Sigmoid colon (tissue), 7 donors: Measurements from ENCODE around the gene GREB1L. TPM values are rescaled to one million over a fixed set of nuclear protein-coding genes. Genes with fewer than 3 reads are reported as not detected.

Source experiments
- DNase-seq: peaks from one replicate; pipeline ENCODE4 v3.0.0-alpha.2; 2019
- H3K27ac ChIP-seq, 4 donors: fragments of 200-600 bp; sonication (generic); one replicate each; pipeline ENCODE4 v1.5.1; 2016 to 2019; ENCODE audit warnings: mild to moderate bottlenecking in 1 of 4
- H3K27me3 ChIP-seq, 3 donors: fragments of 200-600 bp; sonication (generic); one replicate each; pipeline ENCODE4 v1.5.1; 2019; ENCODE audit warnings: mild to moderate bottlenecking in 1 of 3
- H3K36me3 ChIP-seq, 4 donors: fragments of 200-600 bp; sonication (generic); one replicate each; pipeline ENCODE4 v1.5.1; 2016 to 2019
- H3K4me1 ChIP-seq, 4 donors: fragments of 200-600 bp; sonication (generic); one replicate each; pipeline ENCODE4 v1.5.1; 2017 to 2019
- H3K4me3 ChIP-seq, 4 donors: fragments of 200-600 bp; sonication (generic); one replicate each; pipeline ENCODE4 v1.5.1; 2017 to 2019; ENCODE audit warnings: mild to moderate bottlenecking in 2 of 4, moderate library complexity in 1 of 4
- H3K9me3 ChIP-seq, 4 donors: fragments of 200-600 bp in 3 of 4; sonication (generic) in 3 of 4; one replicate each; pipeline versions ENCODE4 v1.5.1 to v1.6.1; 2013 to 2019
- CTCF ChIP-seq, 4 experiments: fragments of 450-650 bp in 3 of 4; fragments of 200-600 bp in 1 of 4; IDR thresholded peaks; one replicate each; pipeline ENCODE4 v1.5.1; 2016 to 2019; ENCODE audit warnings: antibody characterized with exemption in 4 of 4, mild to moderate bottlenecking in 3 of 4, moderate library complexity in 2 of 4
- EP300 ChIP-seq, 4 donors: sonication (generic); formaldehyde crosslinking; IDR thresholded peaks; one replicate each; pipeline ENCODE4 v1.6.1; 2017; ENCODE audit warnings: antibody characterized with exemption in 4 of 4
- POLR2A ChIP-seq, 2 donors: fragments of 450-650 bp; IDR thresholded peaks; one replicate each; pipeline ENCODE4 v1.6.1; 2016; ENCODE audit warnings: antibody characterized with exemption in 2 of 2, mild to moderate bottlenecking in 2 of 2, moderate library complexity in 2 of 2
- POLR2AphosphoS5 ChIP-seq, 4 donors: sonication (generic); formaldehyde crosslinking; IDR thresholded peaks; one replicate each; pipeline ENCODE4 v1.6.1; 2017; ENCODE audit warnings: antibody characterized with exemption in 4 of 4
- WGBS, 2 donors: extraction: QIAGEN DNeasy Blood & Tissue Kit; methylation state at CpG; one replicate each; pipeline ENCODE4 v1.1.7; 2013; 5-methylcytosine and 5-hydroxymethylcytosine counted together
- intact Hi-C: fragments of 100-400 bp; cut with DNase I; formaldehyde crosslinking; loops from one replicate; pipeline ENCODE4 v1.15.1; 2023
- polyA plus RNA-seq, 3 donors: library from polyadenylated mRNA; stranded (reverse); fragments of 200-250 nt; gene quantifications; one replicate each; pipeline ENCODE4 v1.2.3, GENCODE V29; 2013
- total RNA-seq, 4 donors: library from RNA; depleted of rRNA; stranded (reverse); fragments of >200 nt; gene quantifications; one replicate each; pipeline ENCODE4 v1.1.0, GENCODE V29; 2016
- donor health status: healthy with polysubstance abuse.
- donor health status: Bipolar disorder and iron deficiency.
- donor health status: healthy.

GREB1L gene
- total and polyA plus RNA-seq, 7 donors: 0.23 to 12.1 (median 4.4) TPM; not detected in 2

- Histone ChIP-seq H3K4me3 (no peak overlapping the region), H3K27me3 (no peaks in the 10 kb centered on the region), H3K36me3 (no peaks in the 10 kb centered on the region), H3K9me3 (no peaks in the 10 kb centered on the region), H3K4me1 (no peaks in the 10 kb centered on the region), H3K27ac (no peak overlapping the region)
- 70 to 72% methylated on average over 2 of the region's 2 CpGs for WGBS, 2 donors
- no peak for DNase-seq
- TF ChIP-seq POLR2AphosphoS5 (IDR thresholded peaks at IDR 0.05) (no peak), CTCF (IDR thresholded peaks at IDR 0.05) (no peak), POLR2A (IDR thresholded peaks at IDR 0.05) (no peak), EP300 (IDR thresholded peaks at IDR 0.05) (no peak)
- intact Hi-C loops: no loop called here
Observed at GRCh38 chr18:21398121-21398520, 156.1 kb downstream of the GREB1L start.

GRCh38 chr18:21402272-21402671 is 160.2 kb downstream of the GREB1L start:
- intact Hi-C loops: no loop called here
- WGBS, 2 donors: 93 to 99% methylated on average over 1 of the region's 1 CpG
- TF ChIP-seq POLR2A (IDR thresholded peaks at IDR 0.05): no peak
- TF ChIP-seq POLR2AphosphoS5 (IDR thresholded peaks at IDR 0.05): no peak
- no peak for TF ChIP-seq EP300 (IDR thresholded peaks at IDR 0.05)

GRCh38 chr18:21404426-21404825 is 162.4 kb downstream of the GREB1L start:
- intact Hi-C loops: no loop called here
- Histone ChIP-seq H3K4me1 (no peaks in the 10 kb centered on the region), H3K4me3 (no peak overlapping the region), H3K9me3 (no peaks in the 10 kb centered on the region), H3K27me3 (no peaks in the 10 kb centered on the region), H3K36me3 (no peaks in the 10 kb centered on the region), H3K27ac (no peak overlapping the region)
- DNase-seq: no peak
- 85 to 90% methylated on average over 1 of the region's 1 CpG for WGBS, 2 donors
- TF ChIP-seq CTCF (IDR thresholded peaks at IDR 0.05): no peak
- TF ChIP-seq POLR2AphosphoS5 (IDR thresholded peaks at IDR 0.05): no peak
- TF ChIP-seq POLR2A (IDR thresholded peaks at IDR 0.05): no peak
- TF ChIP-seq EP300 (IDR thresholded peaks at IDR 0.05): no peak

More at GRCh38 chr18:21402272-21402671, 160.2 kb downstream of the GREB1L start:
- H3K27ac ChIP-seq: no peak overlapping the region
- H3K9me3 ChIP-seq: no peaks in the 10 kb centered on the region
- H3K36me3 ChIP-seq: no peaks in the 10 kb centered on the region
- H3K4me3 ChIP-seq: no peak overlapping the region
- H3K27me3 ChIP-seq: no peaks in the 10 kb centered on the region
- no peak for DNase-seq
- H3K4me1 ChIP-seq: no peaks in the 10 kb centered on the region

- H3K4me1 ChIP-seq: no peaks in the 10 kb centered on the region
- intact Hi-C loops: no loop called here
- WGBS, 2 donors: 82 to 96% methylated on average over 3 of the region's 3 CpGs
- no peaks in the 10 kb centered on the region for H3K36me3 ChIP-seq
- no peak overlapping the region for H3K4me3 ChIP-seq
- no peak overlapping the region for H3K27ac ChIP-seq
- DNase-seq: no peak
- no peaks in the 10 kb centered on the region for H3K27me3 ChIP-seq
- TF ChIP-seq POLR2A (IDR thresholded peaks at IDR 0.05) (no peak), EP300 (IDR thresholded peaks at IDR 0.05) (no peak), CTCF (IDR thresholded peaks at IDR 0.05) (no peak), POLR2AphosphoS5 (IDR thresholded peaks at IDR 0.05) (no peak)
- H3K9me3 ChIP-seq: no peaks in the 10 kb centered on the region
Observed at GRCh38 chr18:21406116-21406515, 164.1 kb downstream of the GREB1L start.

GRCh38 chr18:21408681-21409080 is 166.6 kb downstream of the GREB1L start:
- no peaks in the 10 kb centered on the region for H3K9me3 ChIP-seq
- no peak for DNase-seq

More at GRCh38 chr18:21408681-21409080, 166.6 kb downstream of the GREB1L start:
- no peak overlapping the region for H3K4me3 ChIP-seq
- intact Hi-C loops: no loop called here
- 95 to 98% methylated on average over 3 of the region's 3 CpGs for WGBS, 2 donors
- no peaks in the 10 kb centered on the region for H3K27me3 ChIP-seq
- H3K27ac ChIP-seq: no peak overlapping the region
- no peaks in the 10 kb centered on the region for H3K4me1 ChIP-seq
- no peak for TF ChIP-seq POLR2AphosphoS5 (IDR thresholded peaks at IDR 0.05)
- no peak for TF ChIP-seq CTCF (IDR thresholded peaks at IDR 0.05)
- no peak for TF ChIP-seq POLR2A (IDR thresholded peaks at IDR 0.05)
- no peak for TF ChIP-seq EP300 (IDR thresholded peaks at IDR 0.05)
- H3K36me3 ChIP-seq: no peaks in the 10 kb centered on the region
